ENCODE measurements around the gene PLEKHG4. TPM values are rescaled to one million over a fixed set of nuclear protein-coding genes. Genes with fewer than 3 reads are reported as not detected.
A peak's percentile ranks its signal among the peaks of the same experiment; 100 is the strongest.

PLEKHG4 gene
- total and polyA plus RNA-seq, 2 donors (not counting 1 experiment from before 2014, with no cell fraction given): 9.9 to 37.7 TPM

DNA sequence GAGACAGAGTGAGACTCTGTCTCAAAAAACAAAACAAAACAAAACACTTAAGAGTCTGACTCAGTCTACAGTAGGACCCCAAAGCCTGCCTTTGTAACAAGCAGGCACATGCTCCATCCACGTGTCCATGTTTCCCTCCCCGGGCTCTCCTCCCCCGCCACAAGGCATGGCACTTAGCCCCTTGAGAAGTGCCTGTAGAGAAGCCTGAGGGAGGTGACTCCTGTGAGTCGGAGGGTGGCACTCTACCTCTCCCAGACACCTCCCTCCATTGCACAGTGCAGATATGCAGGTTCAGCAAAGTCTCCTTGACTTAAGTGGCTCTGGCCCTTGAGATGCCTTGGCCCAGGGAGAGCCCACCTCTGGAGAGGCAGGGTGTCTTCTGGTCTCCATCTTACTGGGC is 38.8 kb upstream of the PLEKHG4 start:
- H3K4me2 ChIP-seq (ENCODE audit: extremely low read depth, insufficient read depth, low read length): peak overlapping the region; percentile 23
- no peaks in the 10 kb centered on the region for H3K27me3 ChIP-seq (ENCODE audit: control insufficient read depth, insufficient read depth, low read length)
- H4K20me1 ChIP-seq (ENCODE audit: control insufficient read depth, extremely low read depth, insufficient read depth, low read length): no peaks in the 10 kb centered on the region
- no peak for TF ChIP-seq EZH2 (IDR thresholded peaks at IDR 0.05; ENCODE audit: low read length, missing control alignments)
- TF ChIP-seq, protein P1, sequence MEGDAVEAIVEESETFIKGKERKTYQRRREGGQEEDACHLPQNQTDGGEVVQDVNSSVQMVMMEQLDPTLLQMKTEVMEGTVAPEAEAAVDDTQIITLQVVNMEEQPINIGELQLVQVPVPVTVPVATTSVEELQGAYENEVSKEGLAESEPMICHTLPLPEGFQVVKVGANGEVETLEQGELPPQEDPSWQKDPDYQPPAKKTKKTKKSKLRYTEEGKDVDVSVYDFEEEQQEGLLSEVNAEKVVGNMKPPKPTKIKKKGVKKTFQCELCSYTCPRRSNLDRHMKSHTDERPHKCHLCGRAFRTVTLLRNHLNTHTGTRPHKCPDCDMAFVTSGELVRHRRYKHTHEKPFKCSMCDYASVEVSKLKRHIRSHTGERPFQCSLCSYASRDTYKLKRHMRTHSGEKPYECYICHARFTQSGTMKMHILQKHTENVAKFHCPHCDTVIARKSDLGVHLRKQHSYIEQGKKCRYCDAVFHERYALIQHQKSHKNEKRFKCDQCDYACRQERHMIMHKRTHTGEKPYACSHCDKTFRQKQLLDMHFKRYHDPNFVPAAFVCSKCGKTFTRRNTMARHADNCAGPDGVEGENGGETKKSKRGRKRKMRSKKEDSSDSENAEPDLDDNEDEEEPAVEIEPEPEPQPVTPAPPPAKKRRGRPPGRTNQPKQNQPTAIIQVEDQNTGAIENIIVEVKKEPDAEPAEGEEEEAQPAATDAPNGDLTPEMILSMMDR (conservative IDR thresholded peaks at IDR 0.05 in 1 of 2, IDR thresholded peaks at IDR 0.05 in 1 of 2; ENCODE audit: low read depth in 1 of 2, low read length in 2 of 2): no peak
- no peaks in the 10 kb centered on the region for H3K9me3 ChIP-seq (ENCODE audit: control insufficient read depth, insufficient read depth, low read depth, low read length)
- DNase-seq (ENCODE audit: low read depth in 2 of 2): peak in 1 of 2 donors; percentile 59
- H2AFZ ChIP-seq (ENCODE audit: low read length): no peak overlapping the region
- H3K27ac ChIP-seq (ENCODE audit: insufficient read depth, low read length): peak overlapping the region; percentile 75
- H3K4me1 ChIP-seq (ENCODE audit: control insufficient read depth, extremely low read depth, insufficient read depth, low read length): peaks cover 52% of the 10 kb centered on the region
- peaks cover 43% of the 10 kb centered on the region for H3K79me2 ChIP-seq (ENCODE audit: control insufficient read depth, insufficient read depth, low read length)
- H3K4me3 ChIP-seq (replicated peaks in 1 of 4; ENCODE audit: control extremely low read depth in 1 of 4, insufficient read depth in 1 of 4, low read depth in 3 of 4, low read length in 4 of 4): no peak overlapping the region
- H3K9ac ChIP-seq (ENCODE audit: insufficient read depth, low read length): peak overlapping the region; percentile 57
- peaks cover 30% of the 10 kb centered on the region for H3K36me3 ChIP-seq (ENCODE audit: control insufficient read depth, insufficient read depth, low read length)

DNA sequence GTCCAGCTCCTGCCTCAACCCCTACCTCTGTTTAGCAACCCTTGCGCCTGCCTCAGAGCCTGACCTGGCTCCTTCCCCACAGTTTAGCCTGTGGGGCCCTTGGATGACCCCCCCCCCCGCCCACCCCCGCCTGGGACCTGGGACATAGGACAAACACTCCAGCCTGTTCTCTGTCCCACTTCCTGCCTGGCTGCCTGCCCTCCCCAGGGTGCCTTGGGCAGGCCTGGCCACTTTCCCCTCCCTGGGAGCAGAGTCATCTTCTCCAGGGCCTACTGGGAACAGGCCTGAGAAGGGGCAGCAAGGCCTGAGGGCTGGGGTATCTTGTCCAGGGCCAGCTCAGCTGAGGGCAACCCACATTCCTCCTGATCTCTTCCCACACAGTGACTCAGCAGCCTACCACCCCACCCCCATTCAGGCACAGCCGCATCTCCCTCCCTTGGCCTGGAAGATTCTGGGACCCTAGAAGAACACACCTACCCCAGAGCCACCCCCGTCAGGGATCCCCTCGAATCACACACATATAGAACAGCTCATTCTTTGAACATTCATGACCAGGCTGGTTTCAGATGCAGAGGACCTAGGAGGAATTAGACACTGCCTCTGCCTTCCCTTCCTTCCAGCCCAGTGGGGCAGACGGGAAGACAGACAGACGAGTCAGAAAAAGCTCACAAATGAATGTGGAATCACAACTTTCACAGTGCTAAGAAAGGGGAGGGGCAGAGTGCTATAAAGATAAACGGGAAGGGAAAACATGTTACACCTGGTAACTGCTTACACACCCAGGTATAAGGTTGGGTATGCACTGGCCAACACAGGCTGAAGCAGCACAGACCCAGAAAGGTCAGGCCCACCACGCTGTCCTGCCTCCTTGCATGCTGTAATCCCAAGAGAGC is 38.1 kb upstream of the PLEKHG4 start:
- H3K9ac ChIP-seq (ENCODE audit: insufficient read depth, low read length): peak overlapping the region; percentile 36
- H3K79me2 ChIP-seq (ENCODE audit: control insufficient read depth, insufficient read depth, low read length): peaks cover 43% of the 10 kb centered on the region
- H3K4me1 ChIP-seq (ENCODE audit: control insufficient read depth, extremely low read depth, insufficient read depth, low read length): peaks cover 53% of the 10 kb centered on the region
- TF ChIP-seq EZH2 (IDR thresholded peaks at IDR 0.05; ENCODE audit: low read length, missing control alignments): no peak
- TF ChIP-seq, protein P1 (conservative IDR thresholded peaks at IDR 0.05 in 1 of 2, IDR thresholded peaks at IDR 0.05 in 1 of 2; ENCODE audit: low read depth in 1 of 2, low read length in 2 of 2): no peak
- DNase-seq (ENCODE audit: low read depth in 2 of 2): peak; percentile 74 to 86
- H3K4me2 ChIP-seq (ENCODE audit: extremely low read depth, insufficient read depth, low read length): peak overlapping the region; percentile 63
- H3K4me3 ChIP-seq (replicated peaks in 1 of 4; ENCODE audit: control extremely low read depth in 1 of 4, insufficient read depth in 1 of 4, low read depth in 3 of 4, low read length in 4 of 4): no peak overlapping the region
- H4K20me1 ChIP-seq (ENCODE audit: control insufficient read depth, extremely low read depth, insufficient read depth, low read length): no peaks in the 10 kb centered on the region
- H3K9me3 ChIP-seq (ENCODE audit: control insufficient read depth, insufficient read depth, low read depth, low read length): no peaks in the 10 kb centered on the region
- no peaks in the 10 kb centered on the region for H3K27me3 ChIP-seq (ENCODE audit: control insufficient read depth, insufficient read depth, low read length)
- peak overlapping the region; percentile 75 for H3K27ac ChIP-seq (ENCODE audit: insufficient read depth, low read length)
- H3K36me3 ChIP-seq (ENCODE audit: control insufficient read depth, insufficient read depth, low read length): peaks cover 23% of the 10 kb centered on the region
- no peak overlapping the region for H2AFZ ChIP-seq (ENCODE audit: low read length)

DNA sequence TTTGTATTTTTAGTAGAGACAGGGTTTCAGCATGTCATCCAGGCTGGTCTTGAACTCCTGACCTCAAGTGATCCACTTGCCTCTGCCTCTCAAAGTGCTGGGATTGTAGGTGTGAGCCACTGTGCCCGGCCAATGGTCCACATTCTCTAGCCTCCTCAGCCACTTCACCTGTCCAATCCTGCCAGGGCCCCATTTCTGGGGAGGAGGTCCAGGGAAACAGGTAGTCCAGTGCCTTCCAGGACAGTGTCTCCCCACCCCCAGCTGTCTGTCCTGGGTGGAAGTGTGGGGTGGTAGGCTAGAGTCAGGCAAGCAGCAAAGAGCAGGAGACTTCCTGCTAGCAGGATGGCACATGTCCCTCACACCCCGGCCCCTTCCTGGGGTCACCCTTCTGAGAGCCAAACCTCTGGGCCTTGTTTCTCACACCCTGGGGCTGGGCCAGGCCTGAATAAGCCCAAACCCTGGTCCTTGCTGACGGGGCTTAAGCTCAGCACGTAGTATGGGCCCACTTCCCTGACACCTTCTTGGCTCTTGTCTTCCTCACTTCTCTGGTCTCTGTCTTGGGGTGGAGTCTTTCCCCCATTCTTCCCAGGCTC is 37.1 kb upstream of the PLEKHG4 start:
- peak overlapping the region; percentile 4 for H3K4me2 ChIP-seq (ENCODE audit: extremely low read depth, insufficient read depth, low read length)
- H3K79me2 ChIP-seq (ENCODE audit: control insufficient read depth, insufficient read depth, low read length): peaks cover 44% of the 10 kb centered on the region
- TF ChIP-seq, protein P1 (conservative IDR thresholded peaks at IDR 0.05 in 1 of 2, IDR thresholded peaks at IDR 0.05 in 1 of 2; ENCODE audit: low read depth in 1 of 2, low read length in 2 of 2): no peak
- no peak for TF ChIP-seq EZH2 (IDR thresholded peaks at IDR 0.05; ENCODE audit: low read length, missing control alignments)
- H3K4me1 ChIP-seq (ENCODE audit: control insufficient read depth, extremely low read depth, insufficient read depth, low read length): peaks cover 53% of the 10 kb centered on the region
- H3K9me3 ChIP-seq (ENCODE audit: control insufficient read depth, insufficient read depth, low read depth, low read length): no peaks in the 10 kb centered on the region
- no peaks in the 10 kb centered on the region for H4K20me1 ChIP-seq (ENCODE audit: control insufficient read depth, extremely low read depth, insufficient read depth, low read length)
- peak in 1 of 2 donors; percentile 55 for DNase-seq (ENCODE audit: low read depth in 2 of 2)
- H3K9ac ChIP-seq (ENCODE audit: insufficient read depth, low read length): no peak overlapping the region
- no peaks in the 10 kb centered on the region for H3K27me3 ChIP-seq (ENCODE audit: control insufficient read depth, insufficient read depth, low read length)
- no peak overlapping the region for H3K4me3 ChIP-seq (replicated peaks in 1 of 4; ENCODE audit: control extremely low read depth in 1 of 4, insufficient read depth in 1 of 4, low read depth in 3 of 4, low read length in 4 of 4)
- peaks cover 15% of the 10 kb centered on the region for H3K36me3 ChIP-seq (ENCODE audit: control insufficient read depth, insufficient read depth, low read length)
- H2AFZ ChIP-seq (ENCODE audit: low read length): no peak overlapping the region
- peak overlapping the region; percentile 75 for H3K27ac ChIP-seq (ENCODE audit: insufficient read depth, low read length)
